Progenitor cell of endocrine pancreas (in vitro differentiated cells): ENCODE data around the gene OSM. TPM values are rescaled to one million over a fixed set of nuclear protein-coding genes. Genes with fewer than 3 reads are reported as not detected.

Experiments
- DNase-seq: peaks from one replicate; pipeline ENCODE4 v3.0.0; 2021; ENCODE audit warnings: low spot score; ENCODE audit not compliant: unreplicated experiment
- H3K27ac Mint-ChIP-seq: 2 replicates; pipeline ENCODE4 v1.8.0; 2021; ENCODE audit warnings: mild to moderate bottlenecking, moderate library complexity, mixed read lengths
- H3K27me3 Mint-ChIP-seq: 2 replicates; pipeline ENCODE4 v1.8.0; 2021; ENCODE audit warnings: mixed read lengths
- H3K36me3 Mint-ChIP-seq: 2 replicates; pipeline ENCODE4 v1.8.0; 2022; ENCODE audit warnings: mixed read lengths; ENCODE audit not compliant: insufficient read depth
- H3K4me1 Mint-ChIP-seq: 2 replicates; pipeline ENCODE4 v1.8.0; 2021; ENCODE audit warnings: low read depth, mixed read lengths
- H3K4me3 Mint-ChIP-seq: 2 replicates; pipeline ENCODE4 v1.8.0; 2021; ENCODE audit warnings: low read depth, mild to moderate bottlenecking, moderate library complexity, mixed read lengths
- H3K9me3 Mint-ChIP-seq: 2 replicates; pipeline ENCODE4 v1.8.0; 2021; ENCODE audit warnings: low read depth, mixed read lengths
- total RNA-seq: library from RNA; stranded (reverse); gene quantifications from 2 replicates; pipeline ENCODE4 v1.2.1, GENCODE V29; 2021
- TF ChIP-seq, protein P1 (sequence below): fragments of 200-600 bp; sonication (generic); IDR thresholded peaks from one replicate; pipeline ENCODE4 v1.5.0; 2021; ENCODE audit warnings: antibody characterized with exemption, mild to moderate bottlenecking; ENCODE audit not compliant: unreplicated experiment

The OSM gene
- total RNA-seq, 1 donor from 2014 or later: not detected

DNA sequence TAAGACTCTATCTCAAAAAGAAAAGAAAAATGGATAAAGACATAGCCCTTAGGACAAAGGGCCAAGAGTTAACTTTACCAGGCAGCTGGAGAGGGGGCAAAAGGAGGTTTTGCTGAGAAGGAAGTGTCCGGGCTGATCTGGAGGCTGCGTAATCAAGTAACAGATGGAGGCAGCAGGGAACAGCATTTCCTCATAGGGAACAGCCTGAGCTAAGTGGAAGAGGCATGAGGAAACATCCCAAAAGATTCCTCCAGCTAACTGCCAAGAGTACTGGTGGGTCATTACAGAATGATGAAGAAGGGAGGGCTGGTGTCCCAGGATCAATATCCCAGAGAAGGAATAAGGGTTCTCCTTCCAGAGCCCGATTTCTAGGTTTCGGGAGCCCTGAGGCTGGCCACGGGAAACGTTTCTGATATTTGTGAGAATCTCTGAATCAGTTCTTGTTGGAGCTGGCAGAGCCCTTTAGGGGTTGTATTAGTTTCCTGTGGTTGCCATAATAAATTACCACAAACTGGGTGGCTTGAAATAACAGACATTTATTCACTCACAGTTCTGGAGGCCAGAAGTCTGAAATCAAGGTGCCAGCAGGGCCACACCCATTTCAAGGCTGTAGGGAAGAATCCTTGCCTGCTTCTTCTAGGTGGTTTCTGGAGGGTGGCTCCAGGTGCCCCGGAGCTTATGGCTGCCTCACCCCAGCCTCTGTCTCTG is 41.3 kb downstream of the OSM start:
- no peak for DNase-seq
- peaks cover 24% of the 10 kb centered on the region for H3K27me3 Mint-ChIP-seq
- TF ChIP-seq, protein P1, sequence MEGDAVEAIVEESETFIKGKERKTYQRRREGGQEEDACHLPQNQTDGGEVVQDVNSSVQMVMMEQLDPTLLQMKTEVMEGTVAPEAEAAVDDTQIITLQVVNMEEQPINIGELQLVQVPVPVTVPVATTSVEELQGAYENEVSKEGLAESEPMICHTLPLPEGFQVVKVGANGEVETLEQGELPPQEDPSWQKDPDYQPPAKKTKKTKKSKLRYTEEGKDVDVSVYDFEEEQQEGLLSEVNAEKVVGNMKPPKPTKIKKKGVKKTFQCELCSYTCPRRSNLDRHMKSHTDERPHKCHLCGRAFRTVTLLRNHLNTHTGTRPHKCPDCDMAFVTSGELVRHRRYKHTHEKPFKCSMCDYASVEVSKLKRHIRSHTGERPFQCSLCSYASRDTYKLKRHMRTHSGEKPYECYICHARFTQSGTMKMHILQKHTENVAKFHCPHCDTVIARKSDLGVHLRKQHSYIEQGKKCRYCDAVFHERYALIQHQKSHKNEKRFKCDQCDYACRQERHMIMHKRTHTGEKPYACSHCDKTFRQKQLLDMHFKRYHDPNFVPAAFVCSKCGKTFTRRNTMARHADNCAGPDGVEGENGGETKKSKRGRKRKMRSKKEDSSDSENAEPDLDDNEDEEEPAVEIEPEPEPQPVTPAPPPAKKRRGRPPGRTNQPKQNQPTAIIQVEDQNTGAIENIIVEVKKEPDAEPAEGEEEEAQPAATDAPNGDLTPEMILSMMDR: no peak
- H3K36me3 Mint-ChIP-seq: no peaks in the 10 kb centered on the region
- peaks cover 4% of the 10 kb centered on the region for H3K4me1 Mint-ChIP-seq
- no peak overlapping the region for H3K27ac Mint-ChIP-seq
- H3K4me3 Mint-ChIP-seq: no peak overlapping the region
- H3K9me3 Mint-ChIP-seq: no peaks in the 10 kb centered on the region

DNA sequence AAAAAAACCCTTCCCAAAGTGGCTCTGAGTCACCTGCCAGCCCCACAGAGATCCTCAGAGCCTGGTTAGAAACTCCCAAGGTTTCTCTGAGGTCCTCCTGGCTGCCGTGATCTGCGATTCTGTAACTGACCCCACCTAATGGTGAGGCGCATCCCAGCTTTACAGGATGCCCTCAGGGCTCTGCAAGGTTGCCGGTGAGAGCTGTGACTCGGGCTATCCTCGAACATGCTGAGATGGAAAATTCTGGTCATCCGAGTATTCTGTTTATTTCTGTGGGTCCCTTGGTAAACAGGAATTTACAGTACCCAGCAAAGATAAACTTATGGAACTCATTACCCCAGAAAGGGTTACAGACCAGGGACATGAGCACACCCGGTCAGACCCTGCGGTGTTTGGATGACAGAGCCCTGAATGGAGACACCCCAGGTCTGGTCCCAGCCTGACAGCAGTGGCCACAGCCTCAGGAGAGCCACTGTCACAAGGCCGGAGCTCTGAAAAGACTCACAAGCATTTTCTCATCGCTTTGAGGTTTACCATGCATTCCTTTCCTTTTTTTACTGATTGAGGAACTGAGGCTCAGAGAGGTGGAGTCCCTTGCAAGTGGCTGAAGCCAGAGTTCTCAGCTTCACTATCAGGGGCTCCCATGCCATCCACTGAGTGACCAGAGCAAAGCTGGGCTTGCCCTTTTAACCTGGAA is 42.3 kb downstream of the OSM start:
- no peaks in the 10 kb centered on the region for H3K36me3 Mint-ChIP-seq
- DNase-seq: no peak
- no peak overlapping the region for H3K27ac Mint-ChIP-seq
- TF ChIP-seq, protein P1: no peak
- peaks cover 26% of the 10 kb centered on the region for H3K27me3 Mint-ChIP-seq
- H3K4me3 Mint-ChIP-seq: no peak overlapping the region
- no peaks in the 10 kb centered on the region for H3K9me3 Mint-ChIP-seq
- peaks cover 4% of the 10 kb centered on the region for H3K4me1 Mint-ChIP-seq

DNA sequence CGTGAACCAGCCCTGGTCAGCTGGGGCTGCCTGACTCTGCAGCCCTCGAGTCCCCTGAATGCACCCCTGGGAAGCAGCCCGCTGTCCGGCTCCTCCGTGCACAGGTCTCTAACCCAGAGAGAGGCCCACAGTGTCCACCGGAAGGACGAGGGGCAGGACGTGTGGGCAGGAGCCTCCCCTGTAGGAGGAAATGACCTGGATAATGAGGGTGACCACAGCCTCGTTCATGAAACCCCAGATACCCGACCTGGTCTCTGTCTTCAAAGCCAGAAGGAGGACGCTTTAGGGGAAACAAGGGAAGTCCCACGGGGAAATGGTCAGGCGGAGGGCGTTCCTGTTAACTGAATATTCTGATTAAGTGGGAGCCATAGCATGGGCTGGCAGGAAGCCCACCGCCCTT is 43.3 kb downstream of the OSM start:
- Mint-ChIP-seq H3K4me3 (no peak overlapping the region), H3K9me3 (no peaks in the 10 kb centered on the region), H3K27ac (no peak overlapping the region), H3K4me1 (no peaks in the 10 kb centered on the region), H3K27me3 (peaks cover 26% of the 10 kb centered on the region), H3K36me3 (no peaks in the 10 kb centered on the region)
- TF ChIP-seq, protein P1: no peak
- no peak for DNase-seq

DNA sequence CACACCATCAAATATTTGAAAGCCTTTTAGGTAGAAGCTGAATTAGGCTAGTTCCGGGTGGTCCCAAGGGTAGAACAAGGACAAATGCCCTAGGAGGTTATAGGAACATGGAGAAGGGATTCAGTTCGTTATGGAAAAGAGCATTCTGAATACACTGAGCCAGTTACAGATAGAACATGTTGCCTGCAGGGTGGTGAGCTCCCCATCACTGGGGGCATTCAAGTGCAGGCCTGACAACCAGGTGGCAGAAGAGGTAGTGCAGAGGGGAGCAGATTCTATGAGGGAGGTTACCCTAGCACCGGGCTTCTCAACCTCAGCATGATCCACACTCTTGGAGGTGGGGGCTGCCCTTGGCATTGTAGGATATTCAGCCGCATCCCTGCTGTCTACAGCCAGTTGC is 44.3 kb downstream of the OSM start:
- H3K4me3 Mint-ChIP-seq: no peak overlapping the region
- no peaks in the 10 kb centered on the region for H3K36me3 Mint-ChIP-seq
- H3K4me1 Mint-ChIP-seq: no peaks in the 10 kb centered on the region
- peaks cover 26% of the 10 kb centered on the region for H3K27me3 Mint-ChIP-seq
- no peaks in the 10 kb centered on the region for H3K9me3 Mint-ChIP-seq
- TF ChIP-seq, protein P1: no peak
- no peak for DNase-seq
- no peak overlapping the region for H3K27ac Mint-ChIP-seq

DNA sequence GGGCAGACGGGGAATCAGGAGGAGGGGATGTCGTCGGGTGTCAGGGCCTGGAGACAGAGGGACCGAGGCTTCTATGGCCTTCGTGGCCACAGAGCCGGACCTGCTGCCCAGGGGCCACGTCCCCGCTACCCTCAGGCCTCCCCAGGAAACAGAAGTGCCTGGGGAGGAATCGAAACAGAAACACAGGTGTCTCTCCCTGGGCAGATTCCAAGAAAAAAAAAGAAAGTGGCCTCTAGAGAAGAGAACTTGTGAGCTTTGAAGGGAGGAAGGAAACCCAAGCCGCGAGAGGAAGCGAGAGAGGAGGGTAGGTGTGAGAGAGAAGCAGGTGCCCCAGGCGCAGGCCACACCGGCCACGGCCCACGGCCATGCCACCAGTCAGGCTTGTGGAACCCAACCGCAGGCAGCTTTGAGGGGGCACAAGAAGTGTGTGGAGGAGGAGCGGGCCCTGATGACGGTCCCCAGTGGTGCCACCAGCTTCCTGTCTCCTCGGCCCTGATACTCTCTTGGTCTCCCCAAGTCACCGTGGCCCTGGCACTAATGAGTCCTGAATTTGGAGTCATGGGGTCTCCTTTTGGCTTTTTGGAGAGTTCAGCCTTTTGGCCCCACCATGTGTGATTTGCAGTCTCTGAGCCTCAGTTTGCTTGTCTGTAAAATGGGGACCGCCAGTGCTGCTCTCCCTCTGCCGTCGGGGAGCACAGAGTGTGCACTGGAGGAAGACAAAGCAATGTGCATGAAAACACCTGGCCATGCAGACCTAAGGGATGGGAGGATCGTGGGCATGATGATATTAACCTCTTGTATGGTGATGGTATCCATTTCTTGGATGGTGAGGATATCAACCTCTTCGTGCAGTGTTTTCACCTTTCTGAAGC is 45.3 kb downstream of the OSM start:
- Mint-ChIP-seq H3K27me3 (peaks cover 23% of the 10 kb centered on the region), H3K9me3 (no peaks in the 10 kb centered on the region), H3K4me3 (no peak overlapping the region), H3K4me1 (no peaks in the 10 kb centered on the region), H3K27ac (no peak overlapping the region), H3K36me3 (no peaks in the 10 kb centered on the region)
- TF ChIP-seq, protein P1: no peak
- DNase-seq: no peak
